Hepatocyte (in vitro differentiated cells): Measurements from ENCODE around the gene SIRT4. TPM values are rescaled to one million over a fixed set of nuclear protein-coding genes. Genes with fewer than 3 reads are reported as not detected.

Experiments used
- DNase-seq: peaks from one replicate; pipeline ENCODE4 v3.0.0-alpha.2; 2016; ENCODE audit warnings: low spot score
- H2AFZ ChIP-seq: fragments of 200-600 bp; sonication (generic); 2 replicates; pipeline ENCODE4 v1.6.0; 2016; ENCODE audit warnings: antibody characterized with exemption, mild to moderate bottlenecking
- H3K27ac ChIP-seq: fragments of 200-600 bp; sonication (generic); 2 replicates; pipeline ENCODE4 v1.5.1; 2016; ENCODE audit warnings: mild to moderate bottlenecking
- H3K27me3 ChIP-seq: fragments of 200-600 bp; sonication (generic); 2 replicates; pipeline ENCODE4 v1.6.1; 2016
- H3K36me3 ChIP-seq: fragments of 200-600 bp; sonication (generic); replicated peaks from 2 replicates; pipeline ENCODE4 v1.5.1; 2016; ENCODE audit warnings: low read depth; ENCODE audit not compliant: insufficient read depth
- H3K4me1 ChIP-seq: fragments of 200-600 bp; sonication (generic); 2 replicates; pipeline ENCODE4 v1.5.1; 2016; ENCODE audit warnings: mild to moderate bottlenecking, moderate library complexity; ENCODE audit not compliant: insufficient read depth
- H3K4me2 ChIP-seq: fragments of 200-600 bp; sonication (generic); 2 replicates; pipeline ENCODE4 v1.6.0; 2016
- H3K4me3 ChIP-seq: fragments of 200-600 bp; sonication (generic); 2 replicates; pipeline ENCODE4 v1.5.1; 2016; ENCODE audit warnings: mild to moderate bottlenecking
- H3K79me2 ChIP-seq: fragments of 200-600 bp; sonication (generic); 2 replicates; pipeline ENCODE4 v1.6.0; 2017; ENCODE audit warnings: mild to moderate bottlenecking
- H3K9me2 ChIP-seq: fragments of 200-600 bp; sonication (generic); replicated peaks from 2 replicates; pipeline ENCODE4 v1.6.0; 2017; ENCODE audit warnings: mild to moderate bottlenecking; ENCODE audit not compliant: insufficient read depth
- H3K9me3 ChIP-seq: fragments of 200-600 bp; sonication (generic); 2 replicates; pipeline ENCODE4 v1.5.1; 2016; ENCODE audit warnings: low read depth, mild to moderate bottlenecking
- H4K20me1 ChIP-seq: fragments of 200-600 bp; sonication (generic); 2 replicates; pipeline ENCODE4 v1.6.0; 2016; ENCODE audit warnings: mild to moderate bottlenecking; ENCODE audit not compliant: insufficient read depth, poor library complexity, severe bottlenecking
- CTCF ChIP-seq: fragments of 200-600 bp; sonication (generic); IDR thresholded peaks from 2 replicates; pipeline ENCODE4 v1.5.1; 2016; ENCODE audit warnings: antibody characterized with exemption, mild to moderate bottlenecking; ENCODE audit not compliant: poor library complexity
- EZH2 ChIP-seq: fragments of 200-600 bp; sonication (generic); IDR thresholded peaks from 2 replicates; pipeline ENCODE4 v1.6.1; 2016; ENCODE audit warnings: antibody characterized with exemption, mild to moderate bottlenecking, borderline replicate concordance
- EZH2phosphoT487 ChIP-seq: fragments of 200-600 bp; sonication (generic); IDR thresholded peaks from one replicate; pipeline ENCODE4 v1.6.1; 2018; ENCODE audit warnings: antibody characterized with exemption, mild to moderate bottlenecking, low read depth, moderate library complexity; ENCODE audit not compliant: unreplicated experiment, severe bottlenecking
- WGBS: methylation state at CpG from one replicate; pipeline ENCODE4 v1.1.6; 2016; ENCODE audit warnings: low lambda C conversion rate; ENCODE audit errors: missing lambda C conversion rate; 5-methylcytosine and 5-hydroxymethylcytosine counted together
- polyA plus RNA-seq: library from polyadenylated mRNA; unstranded; fragments of >200 nt; fragmentation: Nextera tagmentation; extraction: Ambion mirVana; gene quantifications from 2 replicates; pipeline ENCODE4 v1.2.1, GENCODE V29; 2016
- total RNA-seq: library from RNA; depleted of rRNA; stranded (reverse); fragments of >200 nt; gene quantifications from 2 replicates; pipeline ENCODE4 v1.2.3, GENCODE V29; 2014

Gene SIRT4
- total and polyA plus RNA-seq, 2 experiments from 2014 or later = 3.9 to 5.5 TPM

GRCh38 chr12:120290609-120291305 lies 11.4 kb upstream of the SIRT4 start:
- Histone ChIP-seq H4K20me1 (no peaks in the 10 kb centered on the region), H2AFZ (peak overlapping the region; percentile 0), H3K9me2 (no peaks in the 10 kb centered on the region), H3K27me3 (no peaks in the 10 kb centered on the region), H3K36me3 (no peaks in the 10 kb centered on the region), H3K9me3 (no peaks in the 10 kb centered on the region), H3K4me2 (peak overlapping the region; percentile 75), H3K79me2 (no peaks in the 10 kb centered on the region), H3K27ac (peak overlapping the region; percentile 94), H3K4me1 (no peaks in the 10 kb centered on the region), H3K4me3 (no peak overlapping the region)
- peak; percentile 25 for DNase-seq
- TF ChIP-seq EZH2 = no peak
- WGBS = 35% methylated on average over 21 of the region's 22 CpGs

- Histone ChIP-seq H3K4me3 (peak overlapping the region; percentile 23), H3K79me2 (no peaks in the 10 kb centered on the region), H3K4me1 (no peaks in the 10 kb centered on the region), H3K9me3 (no peaks in the 10 kb centered on the region), H3K9me2 (no peaks in the 10 kb centered on the region), H3K4me2 (peak overlapping the region; percentile 76), H2AFZ (peak overlapping the region; percentile 19), H4K20me1 (no peaks in the 10 kb centered on the region), H3K27ac (peak overlapping the region; percentile 94), H3K27me3 (no peaks in the 10 kb centered on the region), H3K36me3 (no peaks in the 10 kb centered on the region)
- WGBS = 1% methylated on average over 16 of the region's 17 CpGs
- no peak for TF ChIP-seq CTCF
- no peak for TF ChIP-seq EZH2phosphoT487
- TF ChIP-seq EZH2 = no peak
- DNase-seq = no peak
Observed at GRCh38 chr12:120292411-120292660, 9.8 kb upstream of the SIRT4 start.

- peak within 1 kb of the TSS; percentile 76 for H3K4me2 ChIP-seq
- H3K4me3 ChIP-seq = peak within 1 kb of the TSS; percentile 23
- H2AFZ ChIP-seq = peak within 1 kb of the TSS; percentile 27
- H3K9me3 ChIP-seq = no peaks in the 10 kb centered on the region
- TF ChIP-seq EZH2phosphoT487 (no peak), EZH2 (no peak), CTCF (no peak)
- no peaks in the 10 kb centered on the region for H3K9me2 ChIP-seq
- DNase-seq = peak; percentile 87
- H3K27ac ChIP-seq = peak within 1 kb of the TSS; percentile 94
- no peaks in the 10 kb centered on the region for H3K27me3 ChIP-seq
- under 1% methylated on average over 29 of the region's 29 CpGs for WGBS
- H3K79me2 ChIP-seq = no peaks in the 10 kb centered on the region
- H3K36me3 ChIP-seq = no peaks in the 10 kb centered on the region
- H3K4me1 ChIP-seq = no peaks in the 10 kb centered on the region
- H4K20me1 ChIP-seq = no peaks in the 10 kb centered on the region
Observed at GRCh38 chr12:120292661-120293531, 9.2 kb upstream of the SIRT4 start, which contains the start of gene RNU4-1. Gene RNU4-1, minus strand, starts transcription at chr12:120293237.

GRCh38 chr12:120314220-120314619 lies 12.1 kb downstream of the SIRT4 start:
- H3K36me3 ChIP-seq = no peaks in the 10 kb centered on the region
- no peak for DNase-seq
- peak; percentile 13 for TF ChIP-seq CTCF
- TF ChIP-seq EZH2 = no peak
- no peak for TF ChIP-seq EZH2phosphoT487
- no peaks in the 10 kb centered on the region for H4K20me1 ChIP-seq
- WGBS = 56% methylated on average over 5 of the region's 5 CpGs
- no peaks in the 10 kb centered on the region for H3K9me2 ChIP-seq
- no peak overlapping the region for H3K4me2 ChIP-seq
- no peaks in the 10 kb centered on the region for H3K79me2 ChIP-seq
- no peaks in the 10 kb centered on the region for H3K9me3 ChIP-seq
- H2AFZ ChIP-seq = no peak overlapping the region
- H3K4me3 ChIP-seq = no peak overlapping the region
- peaks cover 4% of the 10 kb centered on the region for H3K4me1 ChIP-seq
- no peak overlapping the region for H3K27ac ChIP-seq
- H3K27me3 ChIP-seq = no peaks in the 10 kb centered on the region
